Activated CD4-positive, alpha-beta T cell treated with anti-CD3 and anti-CD28 coated beads, Interleukin-2, amount 10 ng/mL, durations not matched to agents 7 days and 5 days (primary cell): ENCODE data around the gene OR4C46. TPM values are rescaled to one million over a fixed set of nuclear protein-coding genes. Genes with fewer than 3 reads are reported as not detected.
"Not testable (repeated sequence)": the region's sequence is repeated elsewhere in the genome, so short reads cannot be mapped to it uniquely, and the experiment has no call there.

ENCODE experiments used
- CTCF ChIA-PET: fragments of 350-600 bp; sonication (Branson Sonifier 250); formaldehyde crosslinking; loops from one replicate; lab custom pipeline; 2021; ENCODE audit warnings: antibody characterized with exemption; lab: Charles Lee
- POLR2A ChIA-PET: fragments of 350-600 bp; sonication (Branson Sonifier 250); formaldehyde crosslinking; loops from one replicate; lab custom pipeline; 2021; ENCODE audit warnings: antibody characterized with exemption; lab: Charles Lee
- DNase-seq: peaks from one replicate; pipeline ENCODE4 v3.0.0-alpha.2; 2020
- H3K27ac Mint-ChIP-seq: one replicate; pipeline ENCODE4 v1.8.0; 2021; ENCODE audit warnings: mild to moderate bottlenecking, moderate library complexity, mixed read lengths
- H3K27me3 Mint-ChIP-seq: one replicate; pipeline ENCODE4 v1.8.0; 2021; ENCODE audit warnings: mixed read lengths
- H3K36me3 Mint-ChIP-seq: one replicate; pipeline ENCODE4 v1.8.0; 2021; ENCODE audit warnings: low read depth, mixed read lengths
- H3K4me1 Mint-ChIP-seq: one replicate; pipeline ENCODE4 v1.8.0; 2021; ENCODE audit warnings: mixed read lengths
- H3K4me3 Mint-ChIP-seq: one replicate; pipeline ENCODE4 v1.8.0; 2021; ENCODE audit warnings: mild to moderate bottlenecking, moderate library complexity, mixed read lengths
- H3K9me3 Mint-ChIP-seq: one replicate; pipeline ENCODE4 v1.8.0; 2021; ENCODE audit warnings: mixed read lengths
- total RNA-seq, 2 experiments: library from RNA; stranded (reverse); gene quantifications; one replicate each; pipeline ENCODE4 v1.2.3, GENCODE V29; 2021

Gene OR4C46
- total RNA-seq: not detected

- H3K9me3 Mint-ChIP-seq: peaks cover 12% of the 10 kb centered on the region
- H3K4me1 Mint-ChIP-seq: no peaks in the 10 kb centered on the region
- ChIA-PET POLR2A (no interaction called here), CTCF (no interaction called here)
- no peaks in the 10 kb centered on the region for H3K27me3 Mint-ChIP-seq
- no peaks in the 10 kb centered on the region for H3K36me3 Mint-ChIP-seq
- no peak within 1 kb of the TSS for H3K27ac Mint-ChIP-seq
- no peak for DNase-seq
- H3K4me3 Mint-ChIP-seq: no peak within 1 kb of the TSS
These were observed at the start of gene OR4C46 for GRCh38 chr11:54603898-54604297. Gene OR4C46 (minus strand): TSS chr11:54603998. CDS start chr11:54603998, 0 bp downstream.

DNA sequence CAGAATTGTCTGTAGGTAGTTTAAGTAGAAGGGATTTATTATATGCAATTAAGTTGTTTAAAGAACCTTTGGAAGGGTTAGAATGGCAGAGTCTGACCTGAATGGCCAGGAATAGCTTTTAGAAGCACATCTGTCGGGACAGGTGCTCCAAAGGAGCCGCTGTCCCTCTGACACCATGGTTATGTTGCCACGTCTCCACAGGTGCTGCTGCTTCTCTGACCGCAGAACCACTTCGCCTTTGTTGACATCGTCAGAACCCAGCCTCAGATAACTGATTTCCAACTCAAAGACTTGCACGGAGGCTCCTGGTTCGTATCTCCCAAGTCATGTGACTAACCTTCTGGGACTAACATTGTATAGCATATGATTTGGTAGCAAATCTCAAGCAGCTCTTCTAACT lies 41.8 kb upstream of the OR4C46 start:
- H3K9me3 Mint-ChIP-seq: peaks cover 19% of the 10 kb centered on the region
- H3K4me3 Mint-ChIP-seq, H3K4me1 Mint-ChIP-seq, H3K27me3 Mint-ChIP-seq, DNase-seq, CTCF ChIA-PET, H3K27ac Mint-ChIP-seq, H3K36me3 Mint-ChIP-seq, POLR2A ChIA-PET: not testable (repeated sequence)

DNA sequence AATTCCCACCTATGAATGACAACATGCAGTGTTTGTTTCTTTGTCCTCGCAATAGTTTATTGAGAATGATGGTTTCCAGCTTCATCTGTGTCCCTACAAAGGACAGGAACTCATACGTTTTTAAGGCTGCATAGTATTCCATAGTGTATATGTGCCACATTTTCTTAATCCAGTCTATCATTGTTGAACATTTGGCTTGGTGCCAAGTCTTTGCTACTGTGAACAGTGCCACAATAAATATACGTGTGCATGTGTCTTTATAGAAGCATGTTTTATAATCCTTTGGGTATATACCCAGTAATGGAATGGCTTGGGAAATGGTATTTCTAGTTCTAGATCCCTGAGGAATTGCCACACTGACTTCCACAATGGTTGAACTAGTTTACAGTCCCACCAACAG lies 42.4 kb downstream of the OR4C46 start:
- H3K27me3 Mint-ChIP-seq, H3K36me3 Mint-ChIP-seq, H3K4me1 Mint-ChIP-seq, POLR2A ChIA-PET, H3K4me3 Mint-ChIP-seq, H3K27ac Mint-ChIP-seq, DNase-seq, CTCF ChIA-PET: not testable (repeated sequence)
- H3K9me3 Mint-ChIP-seq: peaks cover 46% of the 10 kb centered on the region

GRCh38 chr11:54558919-54559318 lies 44.9 kb downstream of the OR4C46 start:
- POLR2A ChIA-PET: no interaction called here
- peaks cover 34% of the 10 kb centered on the region for H3K9me3 Mint-ChIP-seq
- CTCF ChIA-PET: no interaction called here

GRCh38 chr11:54558407-54558806 lies 45.4 kb downstream of the OR4C46 start:
- no peak for DNase-seq
- no peak overlapping the region for H3K27ac Mint-ChIP-seq
- CTCF ChIA-PET: no interaction called here
- H3K4me3 Mint-ChIP-seq: no peak overlapping the region
- peaks cover 32% of the 10 kb centered on the region for H3K9me3 Mint-ChIP-seq
- POLR2A ChIA-PET: no interaction called here
- no peaks in the 10 kb centered on the region for H3K36me3 Mint-ChIP-seq
- H3K27me3 Mint-ChIP-seq: no peaks in the 10 kb centered on the region
- H3K4me1 Mint-ChIP-seq: no peaks in the 10 kb centered on the region

More at GRCh38 chr11:54558919-54559318, 44.9 kb downstream of the OR4C46 start:
- Mint-ChIP-seq H3K27me3 (no peaks in the 10 kb centered on the region), H3K4me3 (no peak overlapping the region), H3K36me3 (no peaks in the 10 kb centered on the region), H3K27ac (no peak overlapping the region), H3K4me1 (no peaks in the 10 kb centered on the region)
- DNase-seq: no peak

Other genes starting within 250 kb of the OR4C46 start
- not detected for gene OR4A5, start 102.8 kb upstream of the OR4C46 start, total RNA-seq